ENCODE data around the gene MRPL28.

DNA sequence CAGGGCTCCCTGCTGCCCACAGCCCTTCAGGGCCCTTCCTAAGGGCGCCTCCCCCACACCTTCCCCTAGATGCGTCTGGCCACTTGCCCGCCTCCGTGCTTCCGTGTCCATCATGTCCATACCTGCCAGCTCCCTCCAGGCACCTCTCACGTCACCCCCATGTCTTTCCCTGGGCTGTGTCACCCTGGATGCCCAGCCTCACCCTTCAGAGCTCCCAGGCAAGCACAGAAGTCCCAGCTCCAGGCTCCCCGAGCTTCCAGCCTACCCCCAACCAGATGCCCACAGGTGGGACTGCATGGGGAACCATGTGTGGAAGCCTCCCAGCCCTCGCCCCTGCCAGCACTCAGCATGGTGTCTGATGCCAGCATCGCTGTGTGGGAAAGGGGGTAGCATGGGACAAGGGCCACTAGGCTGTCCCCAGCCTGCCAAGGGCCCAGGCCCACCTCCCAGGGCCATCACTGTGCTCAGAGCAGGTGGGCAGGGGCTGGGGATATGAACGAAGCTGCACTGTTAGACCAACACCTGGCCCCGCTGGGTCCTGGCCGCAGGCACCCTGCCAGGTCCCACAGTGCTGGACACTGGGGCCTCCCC lies 16.0 kb downstream of the MRPL28 start:
- TF ChIP-seq, protein P1, sequence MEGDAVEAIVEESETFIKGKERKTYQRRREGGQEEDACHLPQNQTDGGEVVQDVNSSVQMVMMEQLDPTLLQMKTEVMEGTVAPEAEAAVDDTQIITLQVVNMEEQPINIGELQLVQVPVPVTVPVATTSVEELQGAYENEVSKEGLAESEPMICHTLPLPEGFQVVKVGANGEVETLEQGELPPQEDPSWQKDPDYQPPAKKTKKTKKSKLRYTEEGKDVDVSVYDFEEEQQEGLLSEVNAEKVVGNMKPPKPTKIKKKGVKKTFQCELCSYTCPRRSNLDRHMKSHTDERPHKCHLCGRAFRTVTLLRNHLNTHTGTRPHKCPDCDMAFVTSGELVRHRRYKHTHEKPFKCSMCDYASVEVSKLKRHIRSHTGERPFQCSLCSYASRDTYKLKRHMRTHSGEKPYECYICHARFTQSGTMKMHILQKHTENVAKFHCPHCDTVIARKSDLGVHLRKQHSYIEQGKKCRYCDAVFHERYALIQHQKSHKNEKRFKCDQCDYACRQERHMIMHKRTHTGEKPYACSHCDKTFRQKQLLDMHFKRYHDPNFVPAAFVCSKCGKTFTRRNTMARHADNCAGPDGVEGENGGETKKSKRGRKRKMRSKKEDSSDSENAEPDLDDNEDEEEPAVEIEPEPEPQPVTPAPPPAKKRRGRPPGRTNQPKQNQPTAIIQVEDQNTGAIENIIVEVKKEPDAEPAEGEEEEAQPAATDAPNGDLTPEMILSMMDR (IDR thresholded peaks at IDR 0.05; ENCODE audit: low read depth, low read length, missing input control) = no peak
- no peak for TF ChIP-seq SP1 (IDR thresholded peaks at IDR 0.05)
- TF ChIP-seq, protein P2, sequence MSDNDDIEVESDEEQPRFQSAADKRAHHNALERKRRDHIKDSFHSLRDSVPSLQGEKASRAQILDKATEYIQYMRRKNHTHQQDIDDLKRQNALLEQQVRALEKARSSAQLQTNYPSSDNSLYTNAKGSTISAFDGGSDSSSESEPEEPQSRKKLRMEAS (IDR thresholded peaks at IDR 0.05) = no peak
- TF ChIP-seq, protein P3, sequence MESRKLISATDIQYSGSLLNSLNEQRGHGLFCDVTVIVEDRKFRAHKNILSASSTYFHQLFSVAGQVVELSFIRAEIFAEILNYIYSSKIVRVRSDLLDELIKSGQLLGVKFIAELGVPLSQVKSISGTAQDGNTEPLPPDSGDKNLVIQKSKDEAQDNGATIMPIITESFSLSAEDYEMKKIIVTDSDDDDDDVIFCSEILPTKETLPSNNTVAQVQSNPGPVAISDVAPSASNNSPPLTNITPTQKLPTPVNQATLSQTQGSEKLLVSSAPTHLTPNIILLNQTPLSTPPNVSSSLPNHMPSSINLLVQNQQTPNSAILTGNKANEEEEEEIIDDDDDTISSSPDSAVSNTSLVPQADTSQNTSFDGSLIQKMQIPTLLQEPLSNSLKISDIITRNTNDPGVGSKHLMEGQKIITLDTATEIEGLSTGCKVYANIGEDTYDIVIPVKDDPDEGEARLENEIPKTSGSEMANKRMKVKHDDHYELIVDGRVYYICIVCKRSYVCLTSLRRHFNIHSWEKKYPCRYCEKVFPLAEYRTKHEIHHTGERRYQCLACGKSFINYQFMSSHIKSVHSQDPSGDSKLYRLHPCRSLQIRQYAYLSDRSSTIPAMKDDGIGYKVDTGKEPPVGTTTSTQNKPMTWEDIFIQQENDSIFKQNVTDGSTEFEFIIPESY (IDR thresholded peaks at IDR 0.05) = no peak
- TF ChIP-seq TAF1 (conservative IDR thresholded peaks at IDR 0.05) = no peak
- no peak for TF ChIP-seq FOXA1 (IDR thresholded peaks at IDR 0.05)
- TF ChIP-seq HNF4G (IDR thresholded peaks at IDR 0.05) = no peak
- TF ChIP-seq YY1 (IDR thresholded peaks at IDR 0.05) = no peak
- TF ChIP-seq EGR1 (IDR thresholded peaks at IDR 0.05; ENCODE audit: low read depth in 2 of 2) = no peak

Data from liver (tissue), 3 donors.